Duodenal mucosa (tissue), 2 donors: ENCODE results near the gene EXOSC6.
"Not testable (repeated sequence)": the region's sequence is repeated elsewhere in the genome, so short reads cannot be mapped to it uniquely, and the experiment has no call there.

Experiments used
- H3K27ac ChIP-seq: one replicate; pipeline ENCODE4 v1.7.0; 2013; ENCODE audit warnings: low read depth, low read length
- H3K27me3 ChIP-seq, 2 donors: one replicate each; pipeline ENCODE4 v1.7.0; 2013; ENCODE audit warnings: low read length in 2 of 2, control low read depth in 1 of 2; ENCODE audit not compliant: insufficient read depth in 2 of 2, control insufficient read depth in 1 of 2
- H3K36me3 ChIP-seq, 2 donors: one replicate each; pipeline ENCODE4 v1.7.0; 2013; ENCODE audit warnings: low read length in 2 of 2, control low read depth in 1 of 2; ENCODE audit not compliant: insufficient read depth in 2 of 2, control insufficient read depth in 1 of 2
- H3K4me1 ChIP-seq, 2 donors: one replicate each; pipeline ENCODE4 v1.7.0; 2013; ENCODE audit warnings: low read length in 2 of 2, control low read depth in 1 of 2; ENCODE audit not compliant: insufficient read depth in 2 of 2, control insufficient read depth in 1 of 2
- H3K4me3 ChIP-seq, 2 donors: one replicate each; pipeline ENCODE4 v1.7.0; 2013; ENCODE audit warnings: low read length in 2 of 2, low read depth in 1 of 2
- H3K9ac ChIP-seq, 2 donors: one replicate each; pipeline ENCODE4 v1.7.0; 2013; ENCODE audit warnings: low read length in 2 of 2, low read depth in 1 of 2
- H3K9me3 ChIP-seq, 2 donors: one replicate each; pipeline ENCODE4 v1.7.0; 2013; ENCODE audit warnings: low read length in 2 of 2, control low read depth in 1 of 2; ENCODE audit not compliant: control insufficient read depth in 1 of 2

Gene EXOSC6

GRCh38 chr16:70251629-70252354, at the start of gene EXOSC6:
Gene EXOSC6 (minus strand): TSS chr16:70251940. CDS start chr16:70251900, 40 bp downstream.
- Histone ChIP-seq H3K9ac (peak within 1 kb of the TSS; percentile 68 to 77), H3K4me1 (peaks cover 0 to 17% of the 10 kb centered on the region in 2 donors), H3K27me3 (no peaks in the 10 kb centered on the region), H3K4me3 (peak within 1 kb of the TSS; percentile 80 to 81), H3K9me3 (no peaks in the 10 kb centered on the region), H3K27ac (peak within 1 kb of the TSS; percentile 89), H3K36me3 (peaks cover 23 to 44% of the 10 kb centered on the region in 2 donors)

- Histone ChIP-seq H3K36me3 (no peaks in the 10 kb centered on the region), H3K4me3 (peak overlapping the region in 1 of 2 donors; percentile 15), H3K9me3 (peaks cover 0 to 4% of the 10 kb centered on the region in 2 donors), H3K27me3 (no peaks in the 10 kb centered on the region), H3K27ac (no peak overlapping the region), H3K9ac (no peak overlapping the region), H3K4me1 (peaks cover 9 to 15% of the 10 kb centered on the region in 2 donors)
These were observed 49.4 kb upstream of the EXOSC6 start for GRCh38 chr16:70301121-70301520.

GRCh38 chr16:70298988-70299938, 47.5 kb upstream of the EXOSC6 start, which contains the start of gene DDX19B:
Gene DDX19B (plus strand): TSS chr16:70299186. CDS start chr16:70299298, 112 bp downstream.
- Histone ChIP-seq H3K27ac (peak within 1 kb of the TSS; percentile 94), H3K9me3 (peaks cover 0 to 4% of the 10 kb centered on the region in 2 donors), H3K36me3 (no peaks in the 10 kb centered on the region), H3K9ac (peak within 1 kb of the TSS; percentile 94 to 99), H3K4me3 (peak within 1 kb of the TSS; percentile 94 to 99), H3K4me1 (peaks cover 9 to 15% of the 10 kb centered on the region in 2 donors), H3K27me3 (no peaks in the 10 kb centered on the region)

- Histone ChIP-seq H3K9ac (no peak overlapping the region), H3K4me1 (peaks cover 9 to 15% of the 10 kb centered on the region in 2 donors), H3K27ac (no peak overlapping the region), H3K36me3 (no peaks in the 10 kb centered on the region), H3K4me3 (no peak overlapping the region), H3K9me3 (no peaks in the 10 kb centered on the region), H3K27me3 (no peaks in the 10 kb centered on the region)
These were observed 43.9 kb upstream of the EXOSC6 start for GRCh38 chr16:70295634-70296033.

- no peaks in the 10 kb centered on the region for H3K9me3 ChIP-seq
- H3K27ac ChIP-seq = no peak overlapping the region
- H3K4me1 ChIP-seq = peaks cover 4 to 5% of the 10 kb centered on the region in 2 donors
- H3K4me3 ChIP-seq = no peak overlapping the region
- H3K9ac ChIP-seq = no peak overlapping the region
- H3K27me3 ChIP-seq = no peaks in the 10 kb centered on the region
- no peaks in the 10 kb centered on the region for H3K36me3 ChIP-seq
These were observed 42.8 kb upstream of the EXOSC6 start for GRCh38 chr16:70294385-70295025.

GRCh38 chr16:70292148-70292547, 40.4 kb upstream of the EXOSC6 start:
- not testable (repeated sequence) for H3K4me3 ChIP-seq, H3K27ac ChIP-seq, H3K4me1 ChIP-seq, H3K27me3 ChIP-seq, H3K9me3 ChIP-seq, H3K9ac ChIP-seq, H3K36me3 ChIP-seq

GRCh38 chr16:70290949-70291519, 39.3 kb upstream of the EXOSC6 start:
- Histone ChIP-seq H3K4me3 (no peak overlapping the region), H3K9me3 (no peaks in the 10 kb centered on the region), H3K27me3 (no peaks in the 10 kb centered on the region), H3K27ac (no peak overlapping the region), H3K4me1 (peaks cover 0 to 4% of the 10 kb centered on the region in 2 donors), H3K9ac (no peak overlapping the region), H3K36me3 (no peaks in the 10 kb centered on the region)

GRCh38 chr16:70289229-70290094, 37.7 kb upstream of the EXOSC6 start, which contains the start of gene AARS1:
Gene AARS1 (minus strand): TSS chr16:70289506. CDS start chr16:70282763, 6,743 bp downstream.
- no peaks in the 10 kb centered on the region for H3K36me3 ChIP-seq
- no peaks in the 10 kb centered on the region for H3K27me3 ChIP-seq
- no peaks in the 10 kb centered on the region for H3K9me3 ChIP-seq
- H3K27ac ChIP-seq = peak within 1 kb of the TSS; percentile 90
- H3K4me1 ChIP-seq = peaks cover 0 to 9% of the 10 kb centered on the region in 2 donors
- H3K9ac ChIP-seq = peak within 1 kb of the TSS; percentile 75 to 81
- H3K4me3 ChIP-seq = peak within 1 kb of the TSS; percentile 70 to 83
